Progenitor cell of endocrine pancreas (in vitro differentiated cells): ENCODE data around the gene PADI4. TPM values are rescaled to one million over a fixed set of nuclear protein-coding genes. Genes with fewer than 3 reads are reported as not detected.

Source experiments
- DNase-seq: peaks from one replicate; pipeline ENCODE4 v3.0.0; 2021; ENCODE audit warnings: low spot score; ENCODE audit not compliant: unreplicated experiment
- H3K27ac Mint-ChIP-seq: 2 replicates; pipeline ENCODE4 v1.8.0; 2021; ENCODE audit warnings: mild to moderate bottlenecking, moderate library complexity, mixed read lengths
- H3K27me3 Mint-ChIP-seq: 2 replicates; pipeline ENCODE4 v1.8.0; 2021; ENCODE audit warnings: mixed read lengths
- H3K36me3 Mint-ChIP-seq: 2 replicates; pipeline ENCODE4 v1.8.0; 2022; ENCODE audit warnings: mixed read lengths; ENCODE audit not compliant: insufficient read depth
- H3K4me1 Mint-ChIP-seq: 2 replicates; pipeline ENCODE4 v1.8.0; 2021; ENCODE audit warnings: low read depth, mixed read lengths
- H3K4me3 Mint-ChIP-seq: 2 replicates; pipeline ENCODE4 v1.8.0; 2021; ENCODE audit warnings: low read depth, mild to moderate bottlenecking, moderate library complexity, mixed read lengths
- H3K9me3 Mint-ChIP-seq: 2 replicates; pipeline ENCODE4 v1.8.0; 2021; ENCODE audit warnings: low read depth, mixed read lengths
- total RNA-seq: library from RNA; stranded (reverse); gene quantifications from 2 replicates; pipeline ENCODE4 v1.2.1, GENCODE V29; 2021
- TF ChIP-seq, protein P1 (sequence below): fragments of 200-600 bp; sonication (generic); IDR thresholded peaks from one replicate; pipeline ENCODE4 v1.5.0; 2021; ENCODE audit warnings: antibody characterized with exemption, mild to moderate bottlenecking; ENCODE audit not compliant: unreplicated experiment

PADI4 gene
- total RNA-seq, 1 donor from 2014 or later = not detected

GRCh38 chr1:17301767-17302166 lies 6.2 kb upstream of the PADI4 start:
- Mint-ChIP-seq H3K27me3 (peaks cover 7% of the 10 kb centered on the region), H3K4me1 (peaks cover 2% of the 10 kb centered on the region), H3K4me3 (no peak overlapping the region), H3K9me3 (peaks cover 20% of the 10 kb centered on the region), H3K36me3 (peaks cover 5% of the 10 kb centered on the region), H3K27ac (no peak overlapping the region)
- no peak for DNase-seq
- TF ChIP-seq, protein P1, sequence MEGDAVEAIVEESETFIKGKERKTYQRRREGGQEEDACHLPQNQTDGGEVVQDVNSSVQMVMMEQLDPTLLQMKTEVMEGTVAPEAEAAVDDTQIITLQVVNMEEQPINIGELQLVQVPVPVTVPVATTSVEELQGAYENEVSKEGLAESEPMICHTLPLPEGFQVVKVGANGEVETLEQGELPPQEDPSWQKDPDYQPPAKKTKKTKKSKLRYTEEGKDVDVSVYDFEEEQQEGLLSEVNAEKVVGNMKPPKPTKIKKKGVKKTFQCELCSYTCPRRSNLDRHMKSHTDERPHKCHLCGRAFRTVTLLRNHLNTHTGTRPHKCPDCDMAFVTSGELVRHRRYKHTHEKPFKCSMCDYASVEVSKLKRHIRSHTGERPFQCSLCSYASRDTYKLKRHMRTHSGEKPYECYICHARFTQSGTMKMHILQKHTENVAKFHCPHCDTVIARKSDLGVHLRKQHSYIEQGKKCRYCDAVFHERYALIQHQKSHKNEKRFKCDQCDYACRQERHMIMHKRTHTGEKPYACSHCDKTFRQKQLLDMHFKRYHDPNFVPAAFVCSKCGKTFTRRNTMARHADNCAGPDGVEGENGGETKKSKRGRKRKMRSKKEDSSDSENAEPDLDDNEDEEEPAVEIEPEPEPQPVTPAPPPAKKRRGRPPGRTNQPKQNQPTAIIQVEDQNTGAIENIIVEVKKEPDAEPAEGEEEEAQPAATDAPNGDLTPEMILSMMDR = no peak

DNA sequence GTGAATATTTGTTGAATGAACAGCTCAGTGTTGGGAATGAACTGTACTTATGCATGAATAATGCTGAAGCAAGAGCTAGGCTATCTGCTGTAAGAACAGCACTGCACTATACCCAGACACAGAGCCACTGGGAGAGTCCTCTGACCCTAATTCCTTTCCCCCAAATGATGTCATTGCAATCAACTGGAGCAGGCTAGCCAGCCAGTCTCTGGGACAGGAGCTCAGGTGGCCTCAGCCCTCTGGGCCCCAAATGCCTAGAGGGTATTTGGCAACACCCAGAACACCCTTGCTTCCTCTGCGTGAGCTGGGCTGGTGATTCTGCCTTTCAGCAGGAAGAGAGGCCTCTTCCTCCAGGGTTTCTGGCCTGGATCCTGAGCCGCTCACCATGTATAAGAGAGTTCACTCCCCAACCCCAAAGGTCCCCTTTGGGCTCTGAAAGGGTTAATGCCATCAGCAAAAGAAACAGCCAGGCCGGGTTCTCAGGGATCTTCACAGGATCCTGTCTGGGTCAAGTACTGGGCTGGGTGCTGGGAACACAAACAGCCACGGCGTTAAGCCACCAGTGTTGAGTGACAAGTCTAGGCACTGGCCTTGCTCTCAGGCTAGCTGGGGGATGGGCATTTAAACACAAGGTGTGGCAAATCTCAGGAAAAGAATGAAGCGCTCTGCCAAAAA lies 3.7 kb upstream of the PADI4 start:
- Mint-ChIP-seq H3K9me3 (peaks cover 14% of the 10 kb centered on the region), H3K36me3 (peaks cover 5% of the 10 kb centered on the region), H3K4me1 (peaks cover 2% of the 10 kb centered on the region), H3K4me3 (no peak overlapping the region), H3K27me3 (peaks cover 3% of the 10 kb centered on the region), H3K27ac (no peak overlapping the region)
- TF ChIP-seq, protein P1 = no peak
- no peak for DNase-seq

- TF ChIP-seq, protein P1 = no peak
- H3K4me3 Mint-ChIP-seq = no peak overlapping the region
- H3K4me1 Mint-ChIP-seq = peaks cover 2% of the 10 kb centered on the region
- H3K36me3 Mint-ChIP-seq = peaks cover 5% of the 10 kb centered on the region
- H3K27me3 Mint-ChIP-seq = peaks cover 3% of the 10 kb centered on the region
- H3K27ac Mint-ChIP-seq = no peak overlapping the region
- H3K9me3 Mint-ChIP-seq = peaks cover 11% of the 10 kb centered on the region
- DNase-seq = no peak
These were observed 3.2 kb upstream of the PADI4 start for GRCh38 chr1:17304826-17305175.

- no peak for DNase-seq
- TF ChIP-seq, protein P1 = no peak
- Mint-ChIP-seq H3K27ac (no peak overlapping the region), H3K4me1 (peaks cover 2% of the 10 kb centered on the region), H3K36me3 (peaks cover 5% of the 10 kb centered on the region), H3K4me3 (no peak overlapping the region), H3K9me3 (peaks cover 11% of the 10 kb centered on the region), H3K27me3 (peaks cover 8% of the 10 kb centered on the region)
These were observed 2.4 kb upstream of the PADI4 start for GRCh38 chr1:17305576-17306095.

DNA sequence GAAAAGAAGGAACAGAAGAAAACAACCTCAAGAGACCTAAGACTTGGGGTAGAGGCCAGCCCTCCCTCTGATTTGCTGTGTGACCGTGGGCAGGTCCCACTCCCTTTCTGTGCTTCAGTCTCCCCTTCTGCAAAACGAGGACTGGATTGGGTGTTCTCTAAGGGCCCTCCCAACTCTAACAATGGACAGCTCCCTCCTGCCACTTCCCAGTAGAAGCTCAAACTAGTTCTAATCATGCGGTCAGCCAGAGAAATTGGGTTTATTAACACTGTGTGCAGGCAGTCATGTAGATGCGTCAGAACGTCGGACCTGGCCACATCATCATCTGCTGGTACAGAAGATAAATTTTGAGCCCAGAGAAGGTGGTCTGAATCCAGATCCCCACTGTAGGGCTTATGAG lies 1.6 kb upstream of the PADI4 start:
- DNase-seq = no peak
- TF ChIP-seq, protein P1 = no peak
- Mint-ChIP-seq H3K9me3 (peaks cover 11% of the 10 kb centered on the region), H3K27ac (no peak overlapping the region), H3K27me3 (peaks cover 8% of the 10 kb centered on the region), H3K4me1 (peaks cover 2% of the 10 kb centered on the region), H3K36me3 (peaks cover 5% of the 10 kb centered on the region), H3K4me3 (no peak overlapping the region)
